Measurements from ENCODE around the gene NOL4L.
"Not testable (repeated sequence)": the region's sequence is repeated elsewhere in the genome, so short reads cannot be mapped to it uniquely, and the experiment has no call there.

NOL4L gene

GRCh38 chr20:32473231-32474008, 111.7 kb downstream of the NOL4L start:
- DNase-seq (ENCODE audit: low read depth in 2 of 2): no peak

- DNase-seq (ENCODE audit: low read depth in 2 of 2): no peak
Observed at GRCh38 chr20:32472581-32473207, 112.4 kb downstream of the NOL4L start.

GRCh38 chr20:32470940-32471339, 114.2 kb downstream of the NOL4L start:
- no peak for DNase-seq (ENCODE audit: low read depth in 2 of 2)

GRCh38 chr20:32470025-32470861, 114.9 kb downstream of the NOL4L start:
- no peak for DNase-seq (ENCODE audit: low read depth in 2 of 2)

GRCh38 chr20:32468860-32469259, 116.3 kb downstream of the NOL4L start:
- DNase-seq (ENCODE audit: low read depth in 2 of 2): no peak

GRCh38 chr20:32468313-32468640, 116.9 kb downstream of the NOL4L start:
- DNase-seq (ENCODE audit: low read depth in 2 of 2): no peak

- DNase-seq (ENCODE audit: low read depth in 2 of 2): no peak
Observed at GRCh38 chr20:32467506-32468312, 117.4 kb downstream of the NOL4L start.

GRCh38 chr20:32466739-32467505, 118.2 kb downstream of the NOL4L start:
- no peak for DNase-seq (ENCODE audit: low read depth in 2 of 2)

- DNase-seq (ENCODE audit: low read depth in 2 of 2): not testable (repeated sequence)
Observed at GRCh38 chr20:32465901-32466675, 119.0 kb downstream of the NOL4L start.

GRCh38 chr20:32465092-32465900, 119.8 kb downstream of the NOL4L start:
- no peak for DNase-seq (ENCODE audit: low read depth in 2 of 2)

GRCh38 chr20:32464401-32465091, 120.6 kb downstream of the NOL4L start:
- no peak for DNase-seq (ENCODE audit: low read depth in 2 of 2)

- DNase-seq (ENCODE audit: low read depth in 2 of 2): no peak
Observed at GRCh38 chr20:32463642-32464400, 121.3 kb downstream of the NOL4L start.

- DNase-seq (ENCODE audit: low read depth in 2 of 2): no peak
Observed at GRCh38 chr20:32462900-32463641, 122.1 kb downstream of the NOL4L start.

GRCh38 chr20:32461836-32462600, 123.1 kb downstream of the NOL4L start:
- no peak for DNase-seq (ENCODE audit: low read depth in 2 of 2)

GRCh38 chr20:32460683-32461320, 124.3 kb downstream of the NOL4L start:
- no peak for DNase-seq (ENCODE audit: low read depth in 2 of 2)

GRCh38 chr20:32460231-32460630, 124.9 kb downstream of the NOL4L start:
- no peak for DNase-seq (ENCODE audit: low read depth in 2 of 2)
